ENCODE results near the gene CCDC85C.

- no peak for TF ChIP-seq POLR2AphosphoS5 (IDR thresholded peaks at IDR 0.05)
- TF ChIP-seq POLR2A (IDR thresholded peaks at IDR 0.05): no peak
Observed at GRCh38 chr14:99461411-99462085, 142.5 kb downstream of the CCDC85C start.
